ENCODE data around the gene PRR29. TPM values are rescaled to one million over a fixed set of nuclear protein-coding genes. Genes with fewer than 3 reads are reported as not detected.

The PRR29 gene
- total RNA-seq, 2 experiments from 2014 or later: 0.16 to 0.29 TPM

GRCh38 chr17:63949576-63950250 lies 48.4 kb upstream of the PRR29 start:
- Histone ChIP-seq H4K20me1 (ENCODE audit: insufficient read depth, low read length) (no peaks in the 10 kb centered on the region), H3K9me3 (ENCODE audit: low read length) (no peaks in the 10 kb centered on the region), H3K79me2 (ENCODE audit: insufficient read depth, low read depth, low read length) (no peaks in the 10 kb centered on the region), H3K4me2 (ENCODE audit: low read length) (0 out of 2 replicates have a peak overlapping the region, but pooled peaks have one; percentile 33), H3K27ac (ENCODE audit: low read depth, low read length, poor library complexity, severe bottlenecking) (no peak overlapping the region), H3K9me2 (ENCODE audit: insufficient read depth, low read length) (no peaks in the 10 kb centered on the region), H3K36me3 (ENCODE audit: insufficient read depth, low read length) (no peaks in the 10 kb centered on the region), H3K4me1 (ENCODE audit: insufficient read depth, low read length, poor library complexity, severe bottlenecking) (peaks cover 58% of the 10 kb centered on the region), H3K4me3 (ENCODE audit: low read depth, low read length, poor library complexity, severe bottlenecking) (no peak overlapping the region), H2AFZ (ENCODE audit: low read length) (no peak overlapping the region)
- intact Hi-C loops (cut with micrococcal nuclease; ENCODE audit: unreplicated experiment): loop anchor here (2.0 kb wide), 1 partner anchor 75 kb away; no protein-coding TSS in a partner anchor
- CTCF ChIA-PET (ENCODE audit: unreplicated experiment): interaction anchor here (0.7 to 3.4 kb wide), 4 partner anchors 12 to 38 kb away, joined by 4 to 55 read pairs (median 8); partner anchors contain the start of gene GH1
- BruUV-seq (replicated peaks): no TSS peak
- POLR2A ChIA-PET: interaction anchor here (0.6 to 2.7 kb wide), 7 partner anchors 15 to 106 kb away, joined by 3 to 21 read pairs (median 4); no protein-coding TSS in a partner anchor
- no peak for TF ChIP-seq EZH2phosphoT487 (IDR thresholded peaks at IDR 0.05; ENCODE audit: borderline replicate concordance, low read depth, low read length)
- TF ChIP-seq, protein P1, sequence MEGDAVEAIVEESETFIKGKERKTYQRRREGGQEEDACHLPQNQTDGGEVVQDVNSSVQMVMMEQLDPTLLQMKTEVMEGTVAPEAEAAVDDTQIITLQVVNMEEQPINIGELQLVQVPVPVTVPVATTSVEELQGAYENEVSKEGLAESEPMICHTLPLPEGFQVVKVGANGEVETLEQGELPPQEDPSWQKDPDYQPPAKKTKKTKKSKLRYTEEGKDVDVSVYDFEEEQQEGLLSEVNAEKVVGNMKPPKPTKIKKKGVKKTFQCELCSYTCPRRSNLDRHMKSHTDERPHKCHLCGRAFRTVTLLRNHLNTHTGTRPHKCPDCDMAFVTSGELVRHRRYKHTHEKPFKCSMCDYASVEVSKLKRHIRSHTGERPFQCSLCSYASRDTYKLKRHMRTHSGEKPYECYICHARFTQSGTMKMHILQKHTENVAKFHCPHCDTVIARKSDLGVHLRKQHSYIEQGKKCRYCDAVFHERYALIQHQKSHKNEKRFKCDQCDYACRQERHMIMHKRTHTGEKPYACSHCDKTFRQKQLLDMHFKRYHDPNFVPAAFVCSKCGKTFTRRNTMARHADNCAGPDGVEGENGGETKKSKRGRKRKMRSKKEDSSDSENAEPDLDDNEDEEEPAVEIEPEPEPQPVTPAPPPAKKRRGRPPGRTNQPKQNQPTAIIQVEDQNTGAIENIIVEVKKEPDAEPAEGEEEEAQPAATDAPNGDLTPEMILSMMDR (conservative IDR thresholded peaks at IDR 0.05; ENCODE audit: low read length): no peak
- no peak for DNase-seq (ENCODE audit: low spot score)

DNA sequence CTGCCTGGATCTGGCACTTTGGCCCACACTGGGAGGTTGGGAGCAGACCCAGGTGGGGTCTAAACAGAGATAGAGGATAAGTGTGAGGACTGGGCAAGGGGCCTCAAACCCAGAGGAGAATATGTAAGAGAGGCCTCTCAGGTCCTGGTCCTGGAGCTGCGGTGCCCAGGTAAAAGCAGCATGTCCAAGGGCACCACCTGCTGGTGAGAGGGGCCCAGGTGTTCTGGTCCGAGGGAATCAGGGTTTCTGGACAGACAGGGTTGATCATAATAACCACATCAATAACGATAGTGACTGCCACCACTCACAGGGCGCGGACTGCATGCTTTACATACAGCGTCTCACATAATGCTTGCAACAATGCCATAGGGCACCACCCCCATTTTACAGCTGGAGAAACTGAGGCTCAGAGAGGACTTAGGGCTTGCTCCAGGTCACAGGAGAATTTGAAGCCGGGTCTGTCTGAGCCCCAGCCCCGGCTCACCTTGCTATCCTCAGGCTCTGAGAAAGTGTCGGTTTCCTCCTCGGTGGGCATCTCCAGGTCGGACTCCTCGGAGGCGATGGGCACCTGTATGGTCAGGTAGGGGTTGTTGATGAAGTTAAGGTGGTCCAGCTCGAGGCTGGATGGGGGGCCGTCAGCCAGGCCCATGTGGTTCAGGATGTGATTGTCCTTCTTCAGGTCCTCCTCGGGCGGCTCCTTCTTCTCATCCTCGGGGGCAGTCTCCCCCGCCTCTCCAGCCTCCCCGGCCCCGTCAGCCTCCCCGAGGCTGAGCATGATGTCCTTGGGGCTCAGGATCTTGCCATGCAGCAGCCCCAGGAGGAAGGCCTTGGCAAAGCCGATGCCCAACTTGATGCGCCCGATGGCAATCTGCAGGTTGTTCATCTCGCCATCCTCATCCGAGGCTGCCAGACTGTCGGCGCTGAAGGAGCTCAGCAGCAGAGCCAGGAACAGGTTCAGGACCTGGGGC lies 46.9 kb upstream of the PRR29 start:
- Histone ChIP-seq H3K4me3 (ENCODE audit: low read depth, low read length, poor library complexity, severe bottlenecking) (no peak overlapping the region), H3K79me2 (ENCODE audit: insufficient read depth, low read depth, low read length) (no peaks in the 10 kb centered on the region), H3K36me3 (ENCODE audit: insufficient read depth, low read length) (no peaks in the 10 kb centered on the region), H3K4me1 (ENCODE audit: insufficient read depth, low read length, poor library complexity, severe bottlenecking) (peaks cover 54% of the 10 kb centered on the region), H2AFZ (ENCODE audit: low read length) (no peak overlapping the region), H3K9me2 (ENCODE audit: insufficient read depth, low read length) (no peaks in the 10 kb centered on the region), H3K27ac (ENCODE audit: low read depth, low read length, poor library complexity, severe bottlenecking) (no peak overlapping the region), H3K4me2 (ENCODE audit: low read length) (peak overlapping the region; percentile 33), H3K9me3 (ENCODE audit: low read length) (no peaks in the 10 kb centered on the region), H4K20me1 (ENCODE audit: insufficient read depth, low read length) (no peaks in the 10 kb centered on the region)
- peak; percentile 84 for DNase-seq (ENCODE audit: low spot score)
- intact Hi-C loops (cut with micrococcal nuclease; ENCODE audit: unreplicated experiment): loop anchor here (1.0 to 2.0 kb wide), 2 partner anchors 32 to 74 kb away; no protein-coding TSS in a partner anchor
- TF ChIP-seq, protein P1 (conservative IDR thresholded peaks at IDR 0.05; ENCODE audit: low read length): peak; percentile 94
- no peak for TF ChIP-seq EZH2phosphoT487 (IDR thresholded peaks at IDR 0.05; ENCODE audit: borderline replicate concordance, low read depth, low read length)
- CTCF ChIA-PET (ENCODE audit: unreplicated experiment): interaction anchor here (0.6 to 3.4 kb wide), 5 partner anchors 29 to 39 kb away, joined by 3 to 55 read pairs (median 4); partner anchors contain the start of gene GH1
- POLR2A ChIA-PET: interaction anchor here (0.6 to 2.7 kb wide), 5 partner anchors 17 to 108 kb away, joined by 3 to 21 read pairs (median 4); no protein-coding TSS in a partner anchor
- no TSS peak for BruUV-seq (replicated peaks)
